Esophagus mucosa (tissue), 1 donor: ENCODE measurements around the gene WASHC2C. TPM values are rescaled to one million over a fixed set of nuclear protein-coding genes. Genes with fewer than 3 reads are reported as not detected.

Experiments
- total RNA-seq: library from RNA; stranded (reverse); gene quantifications from one replicate; pipeline ENCODE4 v1.2.4, GENCODE V29; 2023
- donor health status: DM: yes; HTN: yes; CAD: no.

WASHC2C gene
- total RNA-seq, 1 donor from 2014 or later: 17.9 TPM

Other genes starting within 250 kb of the WASHC2C start
- 5.0 TPM for gene ZFAND4, start 54.5 kb upstream of the WASHC2C start, total RNA-seq
- 8.1 TPM for gene AGAP4, start 120.2 kb downstream of the WASHC2C start, total RNA-seq
- 42.2 TPM for gene TIMM23, start 245.2 kb downstream of the WASHC2C start, total RNA-seq